KMS-11 (cell line): ENCODE data around the gene FBXO5.

Experiments
- H2AFZ ChIP-seq: fragments of 200-600 bp; sonication (generic); 2 replicates; pipeline ENCODE4 v1.6.1; 2016; ENCODE audit warnings: antibody characterized with exemption, mixed run types, low read depth
- H3K27ac ChIP-seq: fragments of 200-600 bp; sonication (generic); 2 replicates; pipeline ENCODE4 v1.6.1; 2016; ENCODE audit warnings: mild to moderate bottlenecking, mixed run types
- H3K27me3 ChIP-seq: fragments of 200-600 bp; sonication (generic); 2 replicates; pipeline ENCODE4 v1.6.1; 2017; ENCODE audit warnings: mild to moderate bottlenecking, low read depth, mixed run types, moderate library complexity; ENCODE audit not compliant: insufficient read depth
- H3K36me3 ChIP-seq: fragments of 200-600 bp; sonication (generic); 2 replicates; pipeline ENCODE4 v1.6.1; 2017; ENCODE audit warnings: mild to moderate bottlenecking, mixed run types; ENCODE audit not compliant: insufficient read depth
- H3K4me1 ChIP-seq: fragments of 200-600 bp; sonication (generic); 2 replicates; pipeline ENCODE4 v1.6.1; 2016; ENCODE audit warnings: mild to moderate bottlenecking, low read depth, mixed run types; ENCODE audit not compliant: poor library complexity, severe bottlenecking
- H3K4me2 ChIP-seq: fragments of 200-600 bp; sonication (generic); 2 replicates; pipeline ENCODE4 v1.7.0; 2016; ENCODE audit warnings: mild to moderate bottlenecking, mixed run types
- H3K4me3 ChIP-seq: fragments of 200-600 bp; sonication (generic); IDR thresholded peaks from 2 replicates; pipeline ENCODE4 v1.6.1; 2017; ENCODE audit warnings: low read depth, low read length, mixed read lengths; ENCODE audit not compliant: insufficient read depth
- H3K79me2 ChIP-seq: fragments of 200-600 bp; sonication (generic); 2 replicates; pipeline ENCODE4 v1.6.1; 2016; ENCODE audit warnings: low read depth, mixed run types; ENCODE audit not compliant: insufficient read depth
- H3K9ac ChIP-seq: fragments of 200-600 bp; sonication (generic); 2 replicates; pipeline ENCODE4 v1.6.1; 2016; ENCODE audit warnings: mild to moderate bottlenecking, mixed run types
- H4K20me1 ChIP-seq: fragments of 200-600 bp; sonication (generic); 2 replicates; pipeline ENCODE4 v1.6.1; 2016; ENCODE audit warnings: mild to moderate bottlenecking, mixed run types; ENCODE audit not compliant: insufficient read depth
- CTCF ChIP-seq: fragments of 200-600 bp; sonication (generic); conservative IDR thresholded peaks from 2 replicates; pipeline ENCODE4 v1.6.1; 2017; ENCODE audit warnings: low read depth, mild to moderate bottlenecking, antibody characterized with exemption, low read length, moderate library complexity, mixed read lengths

Gene FBXO5

GRCh38 chr6:152952045-152952444 is 30.8 kb downstream of the FBXO5 start:
- no peak overlapping the region for H3K9ac ChIP-seq
- H3K27ac ChIP-seq = no peak overlapping the region
- H3K36me3 ChIP-seq = no peaks in the 10 kb centered on the region
- H3K4me3 ChIP-seq = no peak overlapping the region
- no peak overlapping the region for H3K4me2 ChIP-seq
- no peaks in the 10 kb centered on the region for H3K79me2 ChIP-seq
- TF ChIP-seq CTCF = no peak
- no peaks in the 10 kb centered on the region for H3K27me3 ChIP-seq
- no peaks in the 10 kb centered on the region for H4K20me1 ChIP-seq
- no peak overlapping the region for H2AFZ ChIP-seq
- H3K4me1 ChIP-seq = no peaks in the 10 kb centered on the region

- Histone ChIP-seq H2AFZ (no peak overlapping the region), H3K4me2 (no peak overlapping the region), H3K36me3 (no peaks in the 10 kb centered on the region), H3K4me1 (no peaks in the 10 kb centered on the region), H3K27ac (no peak overlapping the region), H3K27me3 (no peaks in the 10 kb centered on the region), H4K20me1 (no peaks in the 10 kb centered on the region), H3K79me2 (no peaks in the 10 kb centered on the region), H3K4me3 (no peak overlapping the region), H3K9ac (no peak overlapping the region)
- no peak for TF ChIP-seq CTCF
Observed at GRCh38 chr6:152950240-152950639, 32.6 kb downstream of the FBXO5 start.

GRCh38 chr6:152948150-152948768 is 34.6 kb downstream of the FBXO5 start:
- Histone ChIP-seq H3K27ac (no peak overlapping the region), H3K36me3 (no peaks in the 10 kb centered on the region), H4K20me1 (no peaks in the 10 kb centered on the region), H3K9ac (no peak overlapping the region), H3K27me3 (no peaks in the 10 kb centered on the region), H3K4me1 (no peaks in the 10 kb centered on the region), H3K4me2 (peak overlapping the region; percentile 65), H2AFZ (peak overlapping the region; percentile 58; the same call in 1 of the 2 replicates), H3K79me2 (no peaks in the 10 kb centered on the region), H3K4me3 (no peak overlapping the region)
- peak; percentile 89 for TF ChIP-seq CTCF

- Histone ChIP-seq H3K4me2 (no peak overlapping the region), H3K4me1 (no peaks in the 10 kb centered on the region), H3K27me3 (no peaks in the 10 kb centered on the region), H3K36me3 (no peaks in the 10 kb centered on the region), H3K79me2 (no peaks in the 10 kb centered on the region), H3K27ac (no peak overlapping the region), H3K4me3 (no peak overlapping the region), H4K20me1 (no peaks in the 10 kb centered on the region), H2AFZ (no peak overlapping the region), H3K9ac (no peak overlapping the region)
- no peak for TF ChIP-seq CTCF
Observed at GRCh38 chr6:152946995-152947394, 35.8 kb downstream of the FBXO5 start.
